Fibroblast of pulmonary artery (primary cell): ENCODE results near the gene FZD1.

Experiments
- DNase-seq: peaks from one replicate; pipeline ENCODE4 v3.0.0-alpha.2; 2010; ENCODE audit warnings: low read depth
- H3K4me3 ChIP-seq: replicated peaks from 2 replicates; pipeline ENCODE4 v1.5.1; 2011; ENCODE audit warnings: low read depth, mild to moderate bottlenecking, control low read depth, low read length, moderate library complexity
- TF ChIP-seq, protein P1 (sequence below): IDR thresholded peaks from 2 replicates; pipeline ENCODE4 v1.5.1; 2011; ENCODE audit warnings: mild to moderate bottlenecking, control low read depth, low read length, inconsistent platforms; ENCODE audit errors: missing control alignments

The FZD1 gene

DNA sequence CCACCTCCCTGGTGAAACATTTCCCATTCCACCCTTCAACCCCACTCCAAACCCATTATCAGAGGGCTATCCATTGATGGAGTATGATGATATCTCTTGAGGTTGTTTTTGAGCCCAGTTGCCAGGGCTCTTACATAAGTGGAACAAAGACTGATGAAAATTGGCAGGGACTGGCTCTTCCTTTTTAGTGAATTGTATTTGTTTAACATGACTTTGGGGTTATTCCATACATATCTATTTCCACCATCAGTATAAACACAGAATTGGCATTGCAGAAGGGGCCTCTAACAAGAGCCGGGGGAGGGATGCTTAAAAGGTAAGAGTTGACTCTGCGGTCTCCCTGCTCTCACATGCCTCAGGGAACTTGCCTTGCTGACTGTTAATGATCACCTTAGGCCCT, 28.9 kb downstream of the FZD1 start:
- TF ChIP-seq, protein P1, sequence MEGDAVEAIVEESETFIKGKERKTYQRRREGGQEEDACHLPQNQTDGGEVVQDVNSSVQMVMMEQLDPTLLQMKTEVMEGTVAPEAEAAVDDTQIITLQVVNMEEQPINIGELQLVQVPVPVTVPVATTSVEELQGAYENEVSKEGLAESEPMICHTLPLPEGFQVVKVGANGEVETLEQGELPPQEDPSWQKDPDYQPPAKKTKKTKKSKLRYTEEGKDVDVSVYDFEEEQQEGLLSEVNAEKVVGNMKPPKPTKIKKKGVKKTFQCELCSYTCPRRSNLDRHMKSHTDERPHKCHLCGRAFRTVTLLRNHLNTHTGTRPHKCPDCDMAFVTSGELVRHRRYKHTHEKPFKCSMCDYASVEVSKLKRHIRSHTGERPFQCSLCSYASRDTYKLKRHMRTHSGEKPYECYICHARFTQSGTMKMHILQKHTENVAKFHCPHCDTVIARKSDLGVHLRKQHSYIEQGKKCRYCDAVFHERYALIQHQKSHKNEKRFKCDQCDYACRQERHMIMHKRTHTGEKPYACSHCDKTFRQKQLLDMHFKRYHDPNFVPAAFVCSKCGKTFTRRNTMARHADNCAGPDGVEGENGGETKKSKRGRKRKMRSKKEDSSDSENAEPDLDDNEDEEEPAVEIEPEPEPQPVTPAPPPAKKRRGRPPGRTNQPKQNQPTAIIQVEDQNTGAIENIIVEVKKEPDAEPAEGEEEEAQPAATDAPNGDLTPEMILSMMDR: no peak
- H3K4me3 ChIP-seq: no peak overlapping the region
- DNase-seq: no peak

DNA sequence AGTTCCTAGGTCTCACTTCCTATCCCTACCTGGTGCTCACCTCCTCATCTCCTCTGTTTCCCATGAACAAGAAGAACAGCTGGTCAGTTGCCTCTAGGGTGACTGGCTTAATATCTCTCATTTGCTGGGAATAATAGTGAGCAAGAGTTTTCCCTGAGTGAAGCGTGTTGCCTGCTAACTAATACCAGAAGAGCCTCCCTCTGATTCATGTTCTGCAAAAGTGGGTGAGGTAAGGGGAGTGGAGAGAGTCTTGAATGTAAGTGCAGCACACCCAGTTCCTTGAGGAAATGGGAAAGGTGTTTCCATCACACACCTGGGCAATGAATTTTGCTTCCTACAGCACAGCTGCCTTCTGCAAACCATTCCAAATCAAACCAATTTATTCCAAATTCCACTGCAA, 29.6 kb downstream of the FZD1 start:
- TF ChIP-seq, protein P1: no peak
- DNase-seq: no peak
- H3K4me3 ChIP-seq: no peak overlapping the region

DNA sequence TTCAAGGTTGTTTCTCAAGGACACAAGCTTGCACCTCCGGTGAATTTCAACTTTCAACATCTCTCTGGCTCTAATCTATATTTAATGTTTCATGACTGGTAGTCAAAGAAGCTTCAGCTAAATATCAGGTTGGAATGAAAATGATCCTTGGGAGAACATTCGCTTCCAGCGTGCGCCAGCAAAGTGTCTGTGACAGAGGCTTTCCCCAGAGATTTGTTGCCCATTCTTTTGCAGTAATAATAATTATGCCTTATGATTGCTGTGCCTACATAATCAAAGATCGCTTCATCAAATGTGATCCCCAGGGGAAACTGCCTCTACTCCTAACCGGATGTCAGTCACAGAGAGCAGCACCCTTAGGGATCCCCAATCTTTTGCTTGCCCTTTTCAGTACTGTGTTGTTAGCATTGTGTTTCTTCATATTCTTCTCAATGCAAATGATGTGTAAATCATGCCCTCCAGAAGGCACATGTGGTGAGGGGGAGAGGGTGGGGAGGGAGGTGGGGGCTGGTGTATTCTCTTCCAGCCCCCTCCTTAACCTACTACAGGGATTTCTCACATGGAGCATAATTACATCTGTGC, 30.5 kb downstream of the FZD1 start:
- no peak overlapping the region for H3K4me3 ChIP-seq

DNA sequence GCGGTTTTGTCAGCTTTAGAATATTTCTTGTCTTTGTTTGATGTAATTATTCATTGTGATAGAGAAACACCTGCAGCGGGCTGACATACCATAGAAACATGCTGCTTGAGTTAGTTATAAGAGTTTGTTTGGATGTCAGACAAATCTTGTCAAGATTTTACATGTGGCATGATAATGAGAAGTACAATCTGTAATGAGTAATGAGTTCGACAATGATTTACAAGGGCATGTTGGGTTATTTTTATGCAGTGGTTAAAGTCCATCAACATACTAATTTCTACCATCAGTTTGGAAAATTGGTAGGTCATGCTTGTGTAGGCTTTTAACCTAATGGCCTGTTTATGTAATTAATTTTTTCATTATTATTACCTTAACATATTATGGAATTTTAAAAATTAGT, 31.3 kb downstream of the FZD1 start:
- no peak for DNase-seq
- TF ChIP-seq, protein P1: no peak
- no peak overlapping the region for H3K4me3 ChIP-seq

More for the DNA sequence above, 30.5 kb downstream of the FZD1 start:
- DNase-seq: no peak
- TF ChIP-seq, protein P1: no peak

DNA sequence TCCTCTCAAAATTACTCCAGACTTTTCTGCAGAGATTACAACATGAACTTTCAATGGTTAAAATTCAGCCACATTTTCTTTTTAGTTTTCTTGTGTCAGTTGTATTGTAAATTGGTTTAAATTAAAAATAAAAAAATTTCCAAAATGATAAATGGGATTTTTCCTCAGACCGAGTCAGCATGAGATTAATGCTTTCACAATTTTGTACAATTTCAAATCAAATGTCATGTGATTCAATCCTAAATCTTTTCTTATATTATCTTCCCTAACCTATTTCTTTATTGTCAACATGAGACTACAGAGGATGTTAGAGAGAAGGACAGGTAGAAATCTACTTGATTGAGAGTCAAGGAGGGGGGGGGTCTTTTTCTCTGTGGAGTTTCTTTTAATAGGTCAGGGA, 33.7 kb downstream of the FZD1 start:
- TF ChIP-seq, protein P1: no peak
- DNase-seq: no peak
- no peak overlapping the region for H3K4me3 ChIP-seq

DNA sequence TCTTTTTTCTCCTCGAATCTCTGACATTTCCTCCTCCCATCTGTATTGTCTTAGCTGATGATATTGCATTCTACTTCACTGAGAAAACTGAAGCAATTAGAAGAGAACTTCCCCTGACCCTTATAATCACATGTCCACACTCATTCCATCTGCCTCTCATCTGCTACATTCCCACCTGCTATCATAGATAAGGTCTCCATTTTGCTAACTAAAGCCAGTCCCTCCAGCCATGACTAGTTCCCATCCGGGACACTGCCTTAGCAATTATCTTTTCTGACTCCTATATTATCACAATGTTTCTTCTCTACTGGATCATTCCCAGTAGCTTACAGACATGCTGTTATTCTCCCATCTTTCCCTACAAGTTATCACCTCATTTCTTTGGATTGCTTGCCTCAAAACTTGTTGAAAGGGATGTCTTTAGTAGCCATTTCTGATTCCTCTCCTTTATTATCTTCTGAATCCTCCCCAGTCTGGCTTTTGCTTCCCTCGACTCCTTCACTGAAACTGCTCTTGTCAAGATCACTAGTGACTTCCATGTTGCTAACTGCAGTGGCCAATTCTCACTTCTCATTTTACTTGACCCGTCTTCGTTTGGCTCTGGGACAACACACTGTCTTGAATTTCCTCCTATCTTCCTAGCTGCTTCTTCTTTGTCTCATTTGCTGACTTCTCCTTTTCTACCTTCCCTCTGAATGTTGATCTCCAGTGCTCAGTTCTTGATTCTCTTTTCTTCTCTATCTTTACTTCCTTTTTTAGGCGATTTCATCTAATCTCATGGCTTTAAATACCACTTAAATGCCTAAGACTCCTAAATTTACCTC, 35.9 kb downstream of the FZD1 start:
- DNase-seq: no peak
- TF ChIP-seq, protein P1: no peak
- no peak overlapping the region for H3K4me3 ChIP-seq
